ENCODE data around the gene SAMD8. TPM values are rescaled to one million over a fixed set of nuclear protein-coding genes. Genes with fewer than 3 reads are reported as not detected.

The SAMD8 gene
- polyA plus RNA-seq, 1 experiment, result 32.2 TPM

DNA sequence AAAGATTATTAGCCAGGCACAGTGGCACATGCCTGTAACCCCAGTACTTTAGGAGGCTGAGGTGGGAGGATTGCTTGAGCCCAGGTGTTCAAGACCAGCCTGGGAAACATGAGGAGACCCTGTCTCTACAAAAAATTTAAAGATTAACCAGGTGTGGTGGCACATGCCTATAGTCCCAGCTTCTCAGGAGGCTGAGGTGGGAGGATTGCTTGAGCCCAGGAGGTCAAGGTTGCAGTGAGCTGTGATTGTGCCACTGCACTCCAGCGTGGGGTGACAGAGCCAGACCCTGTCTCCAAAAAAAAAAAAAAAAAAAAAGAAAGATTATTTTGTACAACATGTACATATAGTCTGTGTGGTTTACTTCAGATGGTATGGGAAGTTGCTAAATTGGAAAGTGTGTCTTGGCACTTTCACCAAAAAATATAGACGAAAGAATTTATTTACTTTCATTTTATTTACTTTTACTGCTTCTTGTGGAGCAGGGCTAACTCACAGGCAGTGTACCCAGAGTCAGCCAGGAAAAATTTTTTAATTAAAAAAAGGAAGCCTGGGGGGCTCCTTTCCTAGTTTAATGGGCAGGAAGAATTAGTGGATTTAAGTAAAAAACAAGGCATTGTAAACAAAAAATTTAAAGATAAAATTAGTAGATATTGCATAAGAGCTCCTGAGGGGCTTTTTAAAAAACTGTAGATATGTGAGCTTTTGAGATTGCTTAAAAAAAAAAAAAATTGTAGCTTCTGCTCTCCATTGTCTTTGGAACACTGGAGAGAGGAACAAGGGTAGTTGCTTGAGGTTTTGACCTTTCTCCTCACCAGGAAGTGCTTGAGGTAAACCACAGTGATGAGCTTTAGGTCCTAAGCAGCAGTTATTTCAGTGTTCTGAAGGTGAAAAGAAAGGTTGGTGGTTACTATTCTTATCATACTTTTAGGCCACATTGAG lies 54.5 kb downstream of the SAMD8 start:
- ChIA-PET CTCF (interaction anchor here (0.7 to 0.9 kb wide), 2 partner anchors 35 to 68 kb away, joined by 3 read pairs; no protein-coding TSS in a partner anchor), POLR2A (interaction anchor here (0.6 to 0.7 kb wide), 2 partner anchors 59 to 81 kb away, joined by 3 to 7 read pairs; no protein-coding TSS in a partner anchor)
- H3K4me3 ChIP-seq (ENCODE audit: low read depth, low read length), result no peak overlapping the region
- H3K27me3 ChIP-seq (ENCODE audit: control insufficient read depth, insufficient read depth, low read length), result no peaks in the 10 kb centered on the region
- no peak for DNase-seq (ENCODE audit: low read depth, low spot score)
- H3K27ac ChIP-seq (ENCODE audit: low read depth, low read length), result no peak overlapping the region
- TF ChIP-seq, protein P1, sequence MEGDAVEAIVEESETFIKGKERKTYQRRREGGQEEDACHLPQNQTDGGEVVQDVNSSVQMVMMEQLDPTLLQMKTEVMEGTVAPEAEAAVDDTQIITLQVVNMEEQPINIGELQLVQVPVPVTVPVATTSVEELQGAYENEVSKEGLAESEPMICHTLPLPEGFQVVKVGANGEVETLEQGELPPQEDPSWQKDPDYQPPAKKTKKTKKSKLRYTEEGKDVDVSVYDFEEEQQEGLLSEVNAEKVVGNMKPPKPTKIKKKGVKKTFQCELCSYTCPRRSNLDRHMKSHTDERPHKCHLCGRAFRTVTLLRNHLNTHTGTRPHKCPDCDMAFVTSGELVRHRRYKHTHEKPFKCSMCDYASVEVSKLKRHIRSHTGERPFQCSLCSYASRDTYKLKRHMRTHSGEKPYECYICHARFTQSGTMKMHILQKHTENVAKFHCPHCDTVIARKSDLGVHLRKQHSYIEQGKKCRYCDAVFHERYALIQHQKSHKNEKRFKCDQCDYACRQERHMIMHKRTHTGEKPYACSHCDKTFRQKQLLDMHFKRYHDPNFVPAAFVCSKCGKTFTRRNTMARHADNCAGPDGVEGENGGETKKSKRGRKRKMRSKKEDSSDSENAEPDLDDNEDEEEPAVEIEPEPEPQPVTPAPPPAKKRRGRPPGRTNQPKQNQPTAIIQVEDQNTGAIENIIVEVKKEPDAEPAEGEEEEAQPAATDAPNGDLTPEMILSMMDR (IDR thresholded peaks at IDR 0.05; ENCODE audit: low read depth, low read length), result no peak
- no peaks in the 10 kb centered on the region for H3K9me3 ChIP-seq (ENCODE audit: control insufficient read depth, insufficient read depth, low read length)

DNA sequence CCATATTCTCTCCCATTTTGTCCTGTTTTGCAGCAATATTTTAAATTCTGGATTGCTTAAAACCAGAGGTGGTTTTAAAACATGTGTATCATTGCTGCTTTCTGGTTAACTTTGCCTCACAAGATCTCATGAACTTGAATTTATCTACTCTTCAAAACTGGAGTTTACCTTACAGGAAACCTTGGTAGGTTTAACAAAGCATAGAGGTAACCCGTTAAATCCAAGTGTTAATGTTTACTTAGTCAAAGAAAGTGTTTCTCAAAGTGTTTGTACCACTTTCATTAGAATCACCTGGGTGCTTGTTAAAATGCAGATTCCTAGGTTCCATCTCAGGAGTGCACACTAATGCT lies 55.1 kb downstream of the SAMD8 start:
- CTCF ChIA-PET, result interaction anchor here (0.7 to 0.9 kb wide), 2 partner anchors 35 to 67 kb away, joined by 3 read pairs; no protein-coding TSS in a partner anchor

DNA sequence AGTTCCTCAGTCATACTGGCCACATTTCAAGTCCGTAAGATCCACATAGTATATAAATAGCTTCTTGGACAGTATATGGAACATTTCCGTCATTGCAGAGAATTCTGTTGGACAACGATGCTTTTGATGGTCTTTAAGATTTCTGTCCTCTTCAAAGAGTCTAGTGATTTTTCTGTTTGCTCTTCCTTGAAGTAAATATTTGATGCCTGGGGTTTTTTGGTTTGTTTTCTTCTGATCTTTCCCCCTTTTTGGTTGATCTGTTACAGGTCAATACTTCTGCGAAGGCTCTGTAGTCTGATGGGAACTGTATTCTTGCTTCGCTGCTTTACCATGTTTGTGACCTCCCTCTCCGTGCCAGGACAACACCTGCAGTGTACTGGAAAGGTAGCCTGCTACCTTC lies 56.8 kb downstream of the SAMD8 start:
- no peak overlapping the region for H3K27ac ChIP-seq (ENCODE audit: low read depth, low read length)
- no peak overlapping the region for H3K4me3 ChIP-seq (ENCODE audit: low read depth, low read length)
- no peak for DNase-seq (ENCODE audit: low read depth, low spot score)
- POLR2A ChIA-PET, result no interaction called here
- CTCF ChIA-PET, result no interaction called here
- TF ChIP-seq, protein P1 (IDR thresholded peaks at IDR 0.05; ENCODE audit: low read depth, low read length), result no peak
- no peaks in the 10 kb centered on the region for H3K9me3 ChIP-seq (ENCODE audit: control insufficient read depth, insufficient read depth, low read length)
- no peaks in the 10 kb centered on the region for H3K27me3 ChIP-seq (ENCODE audit: control insufficient read depth, insufficient read depth, low read length)

More for the DNA sequence above, 55.1 kb downstream of the SAMD8 start:
- TF ChIP-seq, protein P1 (IDR thresholded peaks at IDR 0.05; ENCODE audit: low read depth, low read length), result no peak
- Histone ChIP-seq H3K9me3 (ENCODE audit: control insufficient read depth, insufficient read depth, low read length) (no peaks in the 10 kb centered on the region), H3K4me3 (ENCODE audit: low read depth, low read length) (no peak overlapping the region), H3K27ac (ENCODE audit: low read depth, low read length) (no peak overlapping the region), H3K27me3 (ENCODE audit: control insufficient read depth, insufficient read depth, low read length) (no peaks in the 10 kb centered on the region)
- no peak for DNase-seq (ENCODE audit: low read depth, low spot score)
- POLR2A ChIA-PET, result no interaction called here

DNA sequence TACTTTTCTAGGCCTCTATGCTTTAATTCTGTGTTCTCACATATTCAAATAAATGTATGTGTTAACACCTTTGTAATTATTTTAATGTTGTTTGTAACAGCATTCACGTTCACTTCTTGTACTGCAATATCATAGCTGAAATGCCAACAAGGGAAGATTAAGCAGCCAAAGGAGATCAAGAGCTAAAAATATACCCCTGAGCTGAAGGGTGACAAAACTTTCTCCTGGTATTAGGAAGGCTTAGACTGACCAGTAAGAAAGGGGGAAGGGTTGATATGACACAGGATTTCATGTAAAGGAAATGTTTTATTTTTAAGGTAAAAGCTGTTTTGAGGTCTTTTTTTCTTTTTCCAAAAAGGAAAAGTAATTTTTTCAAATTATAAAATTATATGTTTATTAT lies 58.8 kb downstream of the SAMD8 start:
- Histone ChIP-seq H3K27ac (ENCODE audit: low read depth, low read length) (no peak overlapping the region), H3K4me3 (ENCODE audit: low read depth, low read length) (no peak overlapping the region), H3K27me3 (ENCODE audit: control insufficient read depth, insufficient read depth, low read length) (no peaks in the 10 kb centered on the region), H3K9me3 (ENCODE audit: control insufficient read depth, insufficient read depth, low read length) (no peaks in the 10 kb centered on the region)
- no peak for DNase-seq (ENCODE audit: low read depth, low spot score)
- ChIA-PET POLR2A (no interaction called here), CTCF (interaction anchor here (0.6 kb wide), 1 partner anchor 22 kb away, joined by 3 read pairs; no protein-coding TSS in a partner anchor)
- TF ChIP-seq, protein P1 (IDR thresholded peaks at IDR 0.05; ENCODE audit: low read depth, low read length), result no peak

DNA sequence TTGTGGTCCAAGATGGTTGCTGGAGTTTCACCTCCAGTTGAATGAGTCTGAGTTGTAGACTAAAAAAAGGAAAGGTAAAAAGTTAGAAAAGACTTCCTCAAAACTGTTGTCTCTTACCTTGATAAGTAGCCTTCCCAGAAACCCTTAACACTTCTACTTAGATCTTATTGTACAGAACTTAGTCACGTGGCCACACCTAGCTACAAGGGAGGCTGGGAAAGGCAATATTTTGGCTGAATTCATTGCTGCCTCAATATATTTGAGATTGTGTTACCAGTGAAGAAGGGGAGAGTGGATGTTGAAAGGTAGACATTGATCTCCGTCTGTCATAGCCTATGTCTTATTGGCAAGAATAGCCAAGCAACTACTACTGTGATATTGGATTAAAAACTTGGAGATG lies 63.6 kb downstream of the SAMD8 start:
- CTCF ChIA-PET, result no interaction called here
- no peak for DNase-seq (ENCODE audit: low read depth, low spot score)
- no peaks in the 10 kb centered on the region for H3K27me3 ChIP-seq (ENCODE audit: control insufficient read depth, insufficient read depth, low read length)
- H3K9me3 ChIP-seq (ENCODE audit: control insufficient read depth, insufficient read depth, low read length), result no peaks in the 10 kb centered on the region
- POLR2A ChIA-PET, result no interaction called here
- H3K4me3 ChIP-seq (ENCODE audit: low read depth, low read length), result no peak overlapping the region
- TF ChIP-seq, protein P1 (IDR thresholded peaks at IDR 0.05; ENCODE audit: low read depth, low read length), result no peak
- H3K27ac ChIP-seq (ENCODE audit: low read depth, low read length), result no peak overlapping the region

All from AG04450 (cell line).